ENCODE results near the gene RAB11A. TPM values are rescaled to one million over a fixed set of nuclear protein-coding genes. Genes with fewer than 3 reads are reported as not detected.

Gene RAB11A
- total and polyA plus RNA-seq, 9 of the 15 experiments (the other 6 are each of a cell fraction or from before 2014, with no cell fraction given): 129 to 369 (median 245) TPM

- TF ChIP-seq TEAD1 (CRISPR knock-in tag; IDR thresholded peaks at IDR 0.05) (no peak), POLR3G (IDR thresholded peaks at IDR 0.05; ENCODE audit: extremely low read depth, insufficient read length, insufficient replicate concordance) (no peak), TRIM24 (IDR thresholded peaks at IDR 0.05) (peak; percentile 52 to 74; a peak in 3 of 4 replicates), CEBPB (tag; IDR thresholded peaks at IDR 0.05) (peak; percentile 91), HMG20B (CRISPR knock-in tag; IDR thresholded peaks at IDR 0.05) (no peak), PTRF (tag; IDR thresholded peaks at IDR 0.05) (no peak), ZC3H4 (CRISPR knock-in tag; IDR thresholded peaks at IDR 0.05; ENCODE audit: borderline replicate concordance) (no peak), CBFA2T2 (conservative IDR thresholded peaks at IDR 0.05) (peak; percentile 77), CTBP1 (IDR thresholded peaks at IDR 0.05; ENCODE audit: borderline replicate concordance) (peak; percentile 63; the same call in 1 of the 2 replicates), NCOA2 (IDR thresholded peaks at IDR 0.05; ENCODE audit: partially characterized antibody in 2 of 2) (no peak), TEAD4 (IDR thresholded peaks at IDR 0.05; ENCODE audit: low read length) (peak; percentile 66), TEAD4 (CRISPR knock-in tag; IDR thresholded peaks at IDR 0.05; ENCODE audit: borderline replicate concordance) (no peak), POLR2AphosphoS5 (IDR thresholded peaks at IDR 0.05; ENCODE audit: control insufficient read depth, insufficient read depth, low read depth, low read length) (peak; percentile 51; the same call in 1 of the 2 replicates), ZFX (CRISPR knock-in tag; IDR thresholded peaks at IDR 0.05) (no peak), ZC3H8 (IDR thresholded peaks at IDR 0.05) (0 out of 2 replicates have a peak, but pooled peaks have one; percentile 74), NCOR1 (IDR thresholded peaks at IDR 0.05) (peak; percentile 69), CREB1 (IDR thresholded peaks at IDR 0.05) (peak; percentile 38; the same call in 1 of the 2 replicates), CREB1 (CRISPR knock-in tag; IDR thresholded peaks at IDR 0.05) (no peak), BRD9 (IDR thresholded peaks at IDR 0.05; ENCODE audit: low read depth, partially characterized antibody) (peak; percentile 51), L3MBTL2 (IDR thresholded peaks at IDR 0.05) (peak; percentile 30; the same call in 1 of the 2 replicates)
- TF ChIP-seq, protein P1, sequence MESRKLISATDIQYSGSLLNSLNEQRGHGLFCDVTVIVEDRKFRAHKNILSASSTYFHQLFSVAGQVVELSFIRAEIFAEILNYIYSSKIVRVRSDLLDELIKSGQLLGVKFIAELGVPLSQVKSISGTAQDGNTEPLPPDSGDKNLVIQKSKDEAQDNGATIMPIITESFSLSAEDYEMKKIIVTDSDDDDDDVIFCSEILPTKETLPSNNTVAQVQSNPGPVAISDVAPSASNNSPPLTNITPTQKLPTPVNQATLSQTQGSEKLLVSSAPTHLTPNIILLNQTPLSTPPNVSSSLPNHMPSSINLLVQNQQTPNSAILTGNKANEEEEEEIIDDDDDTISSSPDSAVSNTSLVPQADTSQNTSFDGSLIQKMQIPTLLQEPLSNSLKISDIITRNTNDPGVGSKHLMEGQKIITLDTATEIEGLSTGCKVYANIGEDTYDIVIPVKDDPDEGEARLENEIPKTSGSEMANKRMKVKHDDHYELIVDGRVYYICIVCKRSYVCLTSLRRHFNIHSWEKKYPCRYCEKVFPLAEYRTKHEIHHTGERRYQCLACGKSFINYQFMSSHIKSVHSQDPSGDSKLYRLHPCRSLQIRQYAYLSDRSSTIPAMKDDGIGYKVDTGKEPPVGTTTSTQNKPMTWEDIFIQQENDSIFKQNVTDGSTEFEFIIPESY (CRISPR knock-in tag; IDR thresholded peaks at IDR 0.05): no peak
Measured at GRCh38 chr15:65839354-65839901, 29.9 kb upstream of the RAB11A start (continued).

Measured in K562 (cell line).